IMR-90 (cell line): Measurements from ENCODE around the gene ESR1. TPM values are rescaled to one million over a fixed set of nuclear protein-coding genes. Genes with fewer than 3 reads are reported as not detected.

Source experiments
- ATAC-seq: fragments of 200-7000 bp; cut with Tn5 transposase; 2 replicates; pipeline ENCODE4 v1.9.1; 2020; ENCODE audit warnings: low read depth, mild to moderate bottlenecking, moderate library complexity
- BruUV-seq: library from RNA; stranded (reverse); fragments of 400-500 nt; replicated peaks from 2 replicates; lab custom pipeline; 2021; lab: Mats Ljungman, UMichigan
- CTCF ChIA-PET: fragments of 300-600 bp; formaldehyde crosslinking; extraction: SDS; loops from one replicate; lab custom pipeline; 2021; ENCODE audit warnings: antibody characterized with exemption; lab: Yijun Ruan, JAX
- POLR2A ChIA-PET: fragments of 300-600 bp; sonication (Branson Sonifier 250); formaldehyde crosslinking; loops from one replicate; lab custom pipeline; 2022; ENCODE audit warnings: antibody characterized with exemption; ENCODE audit not compliant: unreplicated experiment; lab: Charles Lee
- DNase-seq: peaks from one replicate; pipeline ENCODE4 v3.0.0; 2013
- H2AFZ ChIP-seq: replicated peaks from 2 replicates; pipeline ENCODE3; 2013; ENCODE audit warnings: low read length, mild to moderate bottlenecking; ENCODE audit not compliant: poor library complexity
- H2AK5ac ChIP-seq: 2 replicates; pipeline ENCODE4 v1.6.1; 2013; ENCODE audit warnings: low read depth, low read length, inconsistent platforms
- H2AK9ac ChIP-seq: replicated peaks from 2 replicates; pipeline ENCODE3; 2013; ENCODE audit warnings: mild to moderate bottlenecking, low read depth, low read length, moderate library complexity; ENCODE audit not compliant: poor library complexity
- H2BK120ac ChIP-seq: 2 replicates; pipeline ENCODE4 v1.6.1; 2013; ENCODE audit warnings: low read depth, low read length, inconsistent platforms
- H2BK15ac ChIP-seq: 3 replicates; pipeline ENCODE4 v1.6.1; 2013; ENCODE audit warnings: low read depth, low read length, inconsistent platforms
- H2BK20ac ChIP-seq: 2 replicates; pipeline ENCODE4 v1.6.1; 2013; ENCODE audit warnings: low read depth, mild to moderate bottlenecking, inconsistent platforms, low read length, moderate library complexity
- H2BK5ac ChIP-seq: 2 replicates; pipeline ENCODE4 v1.6.1; 2013; ENCODE audit warnings: mild to moderate bottlenecking, low read depth, low read length, inconsistent platforms; ENCODE audit not compliant: poor library complexity, severe bottlenecking
- H3K14ac ChIP-seq: replicated peaks from 2 replicates; pipeline ENCODE4 v1.6.1; 2013; ENCODE audit warnings: low read depth, low read length, inconsistent platforms
- H3K18ac ChIP-seq: 2 replicates; pipeline ENCODE4 v1.6.1; 2013; ENCODE audit warnings: low read depth, low read length, control low read depth
- H3K23ac ChIP-seq: 2 replicates; pipeline ENCODE4 v1.6.1; 2013; ENCODE audit warnings: low read depth, low read length, inconsistent platforms
- H3K27ac ChIP-seq: 2 replicates; pipeline ENCODE4 v1.5.1; 2013; ENCODE audit warnings: mild to moderate bottlenecking, control low read depth, low read length; ENCODE audit not compliant: insufficient read depth
- H3K27me3 ChIP-seq: 2 replicates; pipeline ENCODE4 v1.6.1; 2013; ENCODE audit warnings: low read length; ENCODE audit not compliant: control insufficient read depth, insufficient read depth
- H3K36me3 ChIP-seq: 2 replicates; pipeline ENCODE4 v1.6.1; 2013; ENCODE audit warnings: low read length, mixed read lengths; ENCODE audit not compliant: control insufficient read depth, insufficient read depth
- H3K4ac ChIP-seq: 2 replicates; pipeline ENCODE4 v1.6.1; 2013; ENCODE audit warnings: low read depth, low read length, inconsistent platforms
- H3K4me1 ChIP-seq: 2 replicates; pipeline ENCODE4 v1.6.1; 2013; ENCODE audit warnings: low read length, mixed read lengths; ENCODE audit not compliant: control insufficient read depth, insufficient read depth
- H3K4me2 ChIP-seq: 2 replicates; pipeline ENCODE4 v1.6.1; 2013; ENCODE audit warnings: low read depth, mild to moderate bottlenecking, control low read depth, low read length, moderate library complexity
- H3K4me3 ChIP-seq: 2 replicates; pipeline ENCODE4 v1.5.1; 2013; ENCODE audit warnings: low read depth, mild to moderate bottlenecking, control low read depth, low read length, moderate library complexity; ENCODE audit not compliant: insufficient read depth
- H3K56ac ChIP-seq: 2 replicates; pipeline ENCODE4 v1.6.1; 2013; ENCODE audit warnings: low read length, inconsistent platforms; ENCODE audit not compliant: insufficient read depth; ENCODE audit errors: extremely low read depth
- H3K79me1 ChIP-seq, 2 experiments: 2 replicates each; pipeline ENCODE4 v1.6.1; 2013; ENCODE audit warnings: low read length in 2 of 2, inconsistent platforms in 1 of 2, low read depth in 1 of 2
- H3K9ac ChIP-seq: 2 replicates; pipeline ENCODE4 v1.6.1; 2013; ENCODE audit warnings: low read depth, low read length, control low read depth
- H3K9me1 ChIP-seq: 2 replicates; pipeline ENCODE4 v1.6.1; 2013; ENCODE audit warnings: low read length, inconsistent platforms; ENCODE audit not compliant: insufficient read depth
- H3K9me3 ChIP-seq: 2 replicates; pipeline ENCODE4 v1.6.1; 2013; ENCODE audit warnings: low read length; ENCODE audit not compliant: control insufficient read depth, insufficient read depth
- H4K20me1 ChIP-seq: 2 replicates; pipeline ENCODE4 v1.6.1; 2013; ENCODE audit warnings: low read length, inconsistent platforms; ENCODE audit not compliant: insufficient read depth
- H4K5ac ChIP-seq: 2 replicates; pipeline ENCODE4 v1.6.1; 2013; ENCODE audit warnings: mild to moderate bottlenecking, low read depth, low read length, control low read depth
- H4K8ac ChIP-seq, 2 experiments: 2 replicates each; pipeline ENCODE4 v1.6.1; 2013; ENCODE audit warnings: low read depth in 2 of 2, low read length in 2 of 2, control low read depth in 1 of 2, inconsistent platforms in 1 of 2
- H4K91ac ChIP-seq: 2 replicates; pipeline ENCODE4 v1.6.1; 2013; ENCODE audit warnings: low read depth, low read length, inconsistent platforms; ENCODE audit not compliant: insufficient read depth
- BHLHE40 ChIP-seq: fragments of 150-350 bp; IDR thresholded peaks from 2 replicates; pipeline ENCODE4 v1.6.1; 2016; ENCODE audit warnings: mild to moderate bottlenecking, low read depth, low read length
- CEBPB ChIP-seq: IDR thresholded peaks from 2 replicates; pipeline ENCODE4 v1.6.1; 2012; ENCODE audit warnings: low read depth, low read length, improper control_type of control experiment
- CHD1 ChIP-seq: IDR thresholded peaks from 2 replicates; pipeline ENCODE4 v1.6.1; 2012; ENCODE audit warnings: low read depth, low read length, improper control_type of control experiment
- CTCF ChIP-seq: conservative IDR thresholded peaks from 2 replicates; pipeline ENCODE4 v1.5.1; 2012; ENCODE audit warnings: mild to moderate bottlenecking, low read depth, low read length, improper control_type of control experiment
- FOS ChIP-seq: fragments of 150-350 bp; IDR thresholded peaks from 2 replicates; pipeline ENCODE4 v1.6.1; 2016; ENCODE audit warnings: low read depth, low read length
- MAFK ChIP-seq: IDR thresholded peaks from 2 replicates; pipeline ENCODE4 v1.6.1; 2012; ENCODE audit warnings: low read depth, low read length, improper control_type of control experiment
- MAZ ChIP-seq: IDR thresholded peaks from 2 replicates; pipeline ENCODE4 v1.6.1; 2012; ENCODE audit warnings: low read depth, mild to moderate bottlenecking, low read length, improper control_type of control experiment, moderate library complexity, borderline replicate concordance
- MXI1 ChIP-seq: IDR thresholded peaks from 2 replicates; pipeline ENCODE4 v1.6.1; 2012; ENCODE audit warnings: low read depth, mild to moderate bottlenecking, low read length, moderate library complexity, borderline replicate concordance
- NFE2L2 ChIP-seq: fragments of 150-350 bp; IDR thresholded peaks from 2 replicates; pipeline ENCODE4 v1.6.1; 2016; ENCODE audit warnings: low read depth, mild to moderate bottlenecking, low read length
- POLR2A ChIP-seq: IDR thresholded peaks from 2 replicates; pipeline ENCODE4 v1.6.1; 2012; ENCODE audit warnings: mild to moderate bottlenecking, low read depth, low read length
- RAD21 ChIP-seq: IDR thresholded peaks from 2 replicates; pipeline ENCODE4 v1.6.1; 2012; ENCODE audit warnings: low read length, improper control_type of control experiment
- RCOR1 ChIP-seq: IDR thresholded peaks from 2 replicates; pipeline ENCODE4 v1.6.1; 2012; ENCODE audit warnings: mild to moderate bottlenecking, low read length, improper control_type of control experiment; ENCODE audit not compliant: insufficient replicate concordance
- RFX5 ChIP-seq: IDR thresholded peaks from 2 replicates; pipeline ENCODE4 v1.8.0; 2012; ENCODE audit warnings: low read depth, mild to moderate bottlenecking, low read length, moderate library complexity
- SMC3 ChIP-seq: fragments of 150-350 bp; IDR thresholded peaks from 2 replicates; pipeline ENCODE4 v1.6.1; 2016; ENCODE audit warnings: low read depth, mild to moderate bottlenecking, antibody characterized with exemption, low read length, moderate library complexity
- WGBS, 2 experiments: methylation state at CpG; one replicate each; pipeline versions ENCODE4 v1.1.5 to v1.1.7; 2013; ENCODE audit warnings: missing lambda C conversion rate in 2 of 2; ENCODE audit not compliant: insufficient read length in 1 of 2; ENCODE audit errors: extremely low coverage in 2 of 2; 5-methylcytosine and 5-hydroxymethylcytosine counted together
- dilution Hi-C: fragments of 300-500 bp; cut with HindIII; formaldehyde crosslinking; loops from one replicate; pipeline ENCODE4 v1.14.3; 2018; ENCODE audit warnings: low sequenced_read_pairs; ENCODE audit not compliant: unreplicated experiment
- in situ Hi-C: fragments of 300-500 bp; cut with MboI; formaldehyde crosslinking; loops from 3 replicates; pipeline ENCODE4 v1.14.3; 2019; ENCODE audit warnings: low sequenced_read_pairs, inconsistent platforms, mixed read lengths
- intact Hi-C: fragments of 100-400 bp; cut with micrococcal nuclease; formaldehyde crosslinking; loops from 2 replicates; pipeline ENCODE4 v1.10.0; 2022
- polyA plus RNA-seq, 3 experiments: library from polyadenylated mRNA; depleted of rRNA; stranded (reverse); fragments of >200 nt; gene quantifications; 2 replicates each; pipeline ENCODE4 v1.2.3, GENCODE V29; 2012; ENCODE audit warnings: low replicate concordance in 1 of 3
- total RNA-seq: library from RNA; depleted of rRNA; stranded (reverse); fragments of >200 nt; gene quantifications from 2 replicates; pipeline ENCODE4 v1.2.3, GENCODE V29; 2012
- TF ChIP-seq, protein P1 (sequence below): fragments of 150-350 bp; IDR thresholded peaks from 2 replicates; pipeline ENCODE4 v1.6.1; 2017; ENCODE audit warnings: mild to moderate bottlenecking, antibody characterized with exemption, low read length, low read depth
- TF ChIP-seq, protein P2 (sequence below): fragments of 150-350 bp; IDR thresholded peaks from 2 replicates; pipeline ENCODE4 v1.6.1; 2016; ENCODE audit warnings: low read depth, mild to moderate bottlenecking, low read length, moderate library complexity, borderline replicate concordance

ESR1 gene
- total and polyA plus RNA-seq, 2 of the 4 experiments (the other 2 are of a cell fraction), result not detected

GRCh38 chr6:151870375-151870774 lies 62.9 kb downstream of the ESR1 start:
- no peak for DNase-seq
- POLR2A ChIA-PET, result no interaction called here

More at GRCh38 chr6:151870375-151870774, 62.9 kb downstream of the ESR1 start:
- no peaks in the 10 kb centered on the region for H3K79me1 ChIP-seq
- H3K4me3 ChIP-seq, result no peak overlapping the region
- no peak overlapping the region for H3K18ac ChIP-seq
- H3K4ac ChIP-seq, result no peak overlapping the region
- intact Hi-C loops, result no loop called here
- H2BK5ac ChIP-seq, result no peak overlapping the region
- no peaks in the 10 kb centered on the region for H3K36me3 ChIP-seq
- no peak overlapping the region for H4K91ac ChIP-seq
- no peak overlapping the region for H2AK9ac ChIP-seq
- H3K14ac ChIP-seq, result no peak overlapping the region
- no peak overlapping the region for H3K27ac ChIP-seq
- CTCF ChIA-PET, result no interaction called here
- dilution Hi-C loops, result no loop called here
- H3K9me1 ChIP-seq, result no peaks in the 10 kb centered on the region
- no peaks in the 10 kb centered on the region for H4K20me1 ChIP-seq
- peaks cover 7% of the 10 kb centered on the region; the same call in 1 of the 2 replicates for H3K9me3 ChIP-seq
- H2BK20ac ChIP-seq, result no peak overlapping the region
- WGBS, 2 experiments, result 80% methylated on average over 1 of the region's 2 CpGs; no CpG with 5 or more reads in 1 of the 2 experiments
- H4K5ac ChIP-seq, result no peak overlapping the region
- H2AFZ ChIP-seq, result no peak overlapping the region
- H3K4me2 ChIP-seq, result no peak overlapping the region
- H3K23ac ChIP-seq, result no peak overlapping the region
- H2AK5ac ChIP-seq, result no peak overlapping the region
- H3K9ac ChIP-seq, result no peak overlapping the region
- TF ChIP-seq MXI1 (no peak), NFE2L2 (no peak), CEBPB (no peak), RCOR1 (no peak), SMC3 (no peak), CTCF (no peak), RFX5 (no peak), POLR2A (no peak), BHLHE40 (no peak), FOS (no peak), RAD21 (no peak), CHD1 (no peak), MAZ (no peak), MAFK (no peak)
- TF ChIP-seq, protein P1, sequence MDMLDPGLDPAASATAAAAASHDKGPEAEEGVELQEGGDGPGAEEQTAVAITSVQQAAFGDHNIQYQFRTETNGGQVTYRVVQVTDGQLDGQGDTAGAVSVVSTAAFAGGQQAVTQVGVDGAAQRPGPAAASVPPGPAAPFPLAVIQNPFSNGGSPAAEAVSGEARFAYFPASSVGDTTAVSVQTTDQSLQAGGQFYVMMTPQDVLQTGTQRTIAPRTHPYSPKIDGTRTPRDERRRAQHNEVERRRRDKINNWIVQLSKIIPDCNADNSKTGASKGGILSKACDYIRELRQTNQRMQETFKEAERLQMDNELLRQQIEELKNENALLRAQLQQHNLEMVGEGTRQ, result no peak
- TF ChIP-seq, protein P2, sequence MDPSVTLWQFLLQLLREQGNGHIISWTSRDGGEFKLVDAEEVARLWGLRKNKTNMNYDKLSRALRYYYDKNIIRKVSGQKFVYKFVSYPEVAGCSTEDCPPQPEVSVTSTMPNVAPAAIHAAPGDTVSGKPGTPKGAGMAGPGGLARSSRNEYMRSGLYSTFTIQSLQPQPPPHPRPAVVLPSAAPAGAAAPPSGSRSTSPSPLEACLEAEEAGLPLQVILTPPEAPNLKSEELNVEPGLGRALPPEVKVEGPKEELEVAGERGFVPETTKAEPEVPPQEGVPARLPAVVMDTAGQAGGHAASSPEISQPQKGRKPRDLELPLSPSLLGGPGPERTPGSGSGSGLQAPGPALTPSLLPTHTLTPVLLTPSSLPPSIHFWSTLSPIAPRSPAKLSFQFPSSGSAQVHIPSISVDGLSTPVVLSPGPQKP, result no peak
- ATAC-seq, result no peak
- in situ Hi-C loops, result no loop called here
- no peaks in the 10 kb centered on the region for H3K4me1 ChIP-seq
- no peak overlapping the region for H3K56ac ChIP-seq
- no TSS peak for BruUV-seq
- H4K8ac ChIP-seq, result no peak overlapping the region
- H2BK15ac ChIP-seq, result no peak overlapping the region
- no peak overlapping the region for H2BK120ac ChIP-seq
- H3K27me3 ChIP-seq, result no peaks in the 10 kb centered on the region
